ENCODE data around the gene EPHB1. TPM values are rescaled to one million over a fixed set of nuclear protein-coding genes. Genes with fewer than 3 reads are reported as not detected.

Gene EPHB1
- polyA plus RNA-seq, 1 experiment: 0.11 TPM

DNA sequence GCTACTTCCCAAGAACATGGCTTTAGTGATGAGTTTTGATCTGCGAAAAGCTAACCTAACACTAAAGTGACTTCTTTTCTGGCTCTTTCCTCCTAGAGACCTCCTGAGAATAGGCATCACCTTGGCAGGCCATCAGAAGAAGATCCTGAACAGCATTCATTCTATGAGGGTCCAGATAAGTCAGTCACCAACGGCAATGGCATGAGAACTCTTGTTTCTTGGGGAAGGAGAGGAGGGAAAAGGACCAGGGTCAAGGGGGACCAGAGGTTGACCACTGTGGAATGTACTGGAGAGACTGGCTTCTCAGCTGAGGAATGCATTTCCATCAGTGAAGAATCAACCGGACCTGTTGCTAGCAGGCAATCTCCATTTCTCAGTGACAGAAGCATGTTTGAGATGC lies 463.9 kb downstream of the EPHB1 start:
- ChIA-PET POLR2A (no interaction called here), CTCF (no interaction called here)
- no peaks in the 10 kb centered on the region for H3K27me3 ChIP-seq (ENCODE audit: control insufficient read depth, insufficient read depth, low read length)
- H3K4me3 ChIP-seq (ENCODE audit: low read depth, low read length): no peak overlapping the region
- H3K27ac ChIP-seq (ENCODE audit: low read depth, low read length): no peak overlapping the region
- TF ChIP-seq, protein P1, sequence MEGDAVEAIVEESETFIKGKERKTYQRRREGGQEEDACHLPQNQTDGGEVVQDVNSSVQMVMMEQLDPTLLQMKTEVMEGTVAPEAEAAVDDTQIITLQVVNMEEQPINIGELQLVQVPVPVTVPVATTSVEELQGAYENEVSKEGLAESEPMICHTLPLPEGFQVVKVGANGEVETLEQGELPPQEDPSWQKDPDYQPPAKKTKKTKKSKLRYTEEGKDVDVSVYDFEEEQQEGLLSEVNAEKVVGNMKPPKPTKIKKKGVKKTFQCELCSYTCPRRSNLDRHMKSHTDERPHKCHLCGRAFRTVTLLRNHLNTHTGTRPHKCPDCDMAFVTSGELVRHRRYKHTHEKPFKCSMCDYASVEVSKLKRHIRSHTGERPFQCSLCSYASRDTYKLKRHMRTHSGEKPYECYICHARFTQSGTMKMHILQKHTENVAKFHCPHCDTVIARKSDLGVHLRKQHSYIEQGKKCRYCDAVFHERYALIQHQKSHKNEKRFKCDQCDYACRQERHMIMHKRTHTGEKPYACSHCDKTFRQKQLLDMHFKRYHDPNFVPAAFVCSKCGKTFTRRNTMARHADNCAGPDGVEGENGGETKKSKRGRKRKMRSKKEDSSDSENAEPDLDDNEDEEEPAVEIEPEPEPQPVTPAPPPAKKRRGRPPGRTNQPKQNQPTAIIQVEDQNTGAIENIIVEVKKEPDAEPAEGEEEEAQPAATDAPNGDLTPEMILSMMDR (IDR thresholded peaks at IDR 0.05; ENCODE audit: low read depth, low read length): no peak
- no peak for DNase-seq (ENCODE audit: low read depth, low spot score)
- H3K9me3 ChIP-seq (ENCODE audit: control insufficient read depth, insufficient read depth, low read length): no peaks in the 10 kb centered on the region; the same call in 1 of the 2 replicates

DNA sequence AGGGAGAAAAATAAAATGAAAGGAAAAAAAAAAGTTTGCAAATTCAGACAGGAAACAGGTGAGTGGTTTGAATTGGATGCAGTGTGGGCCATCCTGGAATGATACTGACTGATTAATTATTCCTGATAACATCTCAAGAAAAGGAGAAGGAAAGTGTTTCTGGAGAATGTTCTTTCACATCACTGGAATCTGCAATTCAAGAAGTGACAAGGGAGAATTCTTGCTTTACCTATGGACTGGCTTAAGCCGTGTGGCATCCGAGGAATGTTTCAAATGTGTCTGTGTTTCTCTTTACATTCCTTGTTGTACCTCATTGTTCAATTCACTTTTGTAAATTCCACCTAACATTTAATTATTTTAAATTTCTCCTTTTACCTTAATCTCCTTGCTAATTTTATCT lies 465.0 kb downstream of the EPHB1 start:
- no peak for DNase-seq (ENCODE audit: low read depth, low spot score)

DNA sequence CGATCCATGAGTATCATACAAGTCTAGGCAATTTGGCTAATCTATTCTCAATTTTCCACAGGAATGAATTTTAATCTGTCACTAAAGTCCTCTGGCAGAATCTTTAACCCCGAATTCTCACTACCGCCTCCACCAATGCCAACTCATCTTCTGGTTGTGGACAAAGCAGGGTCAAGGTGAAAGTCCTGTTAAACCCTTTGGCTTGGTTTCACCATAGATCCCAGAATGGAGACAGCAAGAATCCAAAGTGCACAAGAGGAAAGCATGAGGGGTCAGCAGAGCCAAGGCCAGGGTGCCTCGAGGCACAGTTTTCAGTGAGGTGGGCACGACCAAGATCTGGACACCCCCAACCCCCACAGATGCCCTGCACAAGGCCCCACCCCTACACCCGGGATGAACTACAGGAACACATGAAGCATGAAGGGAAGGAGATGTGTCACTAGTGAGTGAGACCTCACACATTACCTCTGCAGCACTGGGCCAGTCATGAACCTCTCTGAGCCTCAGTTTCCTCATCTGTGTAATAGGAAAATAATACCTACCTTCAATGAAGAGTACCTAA lies 466.2 kb downstream of the EPHB1 start:
- H3K4me3 ChIP-seq (ENCODE audit: low read depth, low read length): no peak overlapping the region
- no peaks in the 10 kb centered on the region; the same call in 1 of the 2 replicates for H3K9me3 ChIP-seq (ENCODE audit: control insufficient read depth, insufficient read depth, low read length)
- CTCF ChIA-PET: no interaction called here
- TF ChIP-seq, protein P1 (IDR thresholded peaks at IDR 0.05; ENCODE audit: low read depth, low read length): no peak
- H3K27me3 ChIP-seq (ENCODE audit: control insufficient read depth, insufficient read depth, low read length): no peaks in the 10 kb centered on the region
- POLR2A ChIA-PET: no interaction called here
- no peak overlapping the region for H3K27ac ChIP-seq (ENCODE audit: low read depth, low read length)
- no peak for DNase-seq (ENCODE audit: low read depth, low spot score)

More for the DNA sequence above, 465.0 kb downstream of the EPHB1 start:
- H3K4me3 ChIP-seq (ENCODE audit: low read depth, low read length): no peak overlapping the region
- ChIA-PET POLR2A (no interaction called here), CTCF (no interaction called here)
- TF ChIP-seq, protein P1 (IDR thresholded peaks at IDR 0.05; ENCODE audit: low read depth, low read length): no peak
- no peak overlapping the region for H3K27ac ChIP-seq (ENCODE audit: low read depth, low read length)
- no peaks in the 10 kb centered on the region; the same call in 1 of the 2 replicates for H3K9me3 ChIP-seq (ENCODE audit: control insufficient read depth, insufficient read depth, low read length)
- no peaks in the 10 kb centered on the region for H3K27me3 ChIP-seq (ENCODE audit: control insufficient read depth, insufficient read depth, low read length)

DNA sequence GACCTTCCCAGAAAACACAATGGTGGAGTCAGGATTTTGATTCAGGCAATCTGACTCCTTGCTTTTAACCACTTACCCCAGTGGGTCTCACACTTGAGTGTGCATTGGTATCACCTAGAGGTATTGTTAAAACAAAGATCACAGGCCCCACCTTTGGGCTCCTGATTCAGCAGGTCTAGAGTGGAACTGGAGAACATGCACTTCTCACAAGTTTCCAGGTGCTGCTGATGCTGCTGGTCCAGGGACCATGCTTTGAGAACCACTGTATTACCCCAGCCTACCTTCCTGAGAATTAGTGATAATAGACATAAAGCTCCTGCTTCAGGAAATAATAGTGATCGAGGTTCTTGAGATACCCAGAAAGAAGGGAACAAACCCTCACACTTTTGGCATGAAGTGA lies 466.9 kb downstream of the EPHB1 start:
- Histone ChIP-seq H3K9me3 (ENCODE audit: control insufficient read depth, insufficient read depth, low read length) (no peaks in the 10 kb centered on the region; the same call in 1 of the 2 replicates), H3K27ac (ENCODE audit: low read depth, low read length) (no peak overlapping the region), H3K27me3 (ENCODE audit: control insufficient read depth, insufficient read depth, low read length) (no peaks in the 10 kb centered on the region), H3K4me3 (ENCODE audit: low read depth, low read length) (no peak overlapping the region)
- TF ChIP-seq, protein P1 (IDR thresholded peaks at IDR 0.05; ENCODE audit: low read depth, low read length): no peak
- no peak for DNase-seq (ENCODE audit: low read depth, low spot score)
- ChIA-PET CTCF (no interaction called here), POLR2A (no interaction called here)

DNA sequence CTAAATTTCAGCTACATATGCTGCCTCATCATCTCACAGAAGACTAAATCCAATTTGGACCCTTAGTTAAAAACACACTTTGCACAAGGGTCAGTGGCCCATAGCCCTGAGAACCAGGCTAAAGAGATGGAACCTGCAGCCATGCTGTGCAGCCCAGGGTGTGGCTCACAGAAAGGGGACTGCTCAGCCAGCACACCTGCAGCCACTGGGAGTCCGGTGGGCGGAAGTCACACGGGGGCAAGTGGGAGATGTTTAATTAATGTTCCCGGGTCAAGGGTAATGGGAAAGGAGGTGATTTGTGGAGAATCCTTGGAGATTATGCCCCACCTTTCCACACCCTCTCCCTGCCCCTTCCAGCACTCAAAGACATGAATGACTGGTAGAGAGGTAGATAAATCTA lies 467.4 kb downstream of the EPHB1 start:
- POLR2A ChIA-PET: no interaction called here
- Histone ChIP-seq H3K27ac (ENCODE audit: low read depth, low read length) (no peak overlapping the region), H3K27me3 (ENCODE audit: control insufficient read depth, insufficient read depth, low read length) (no peaks in the 10 kb centered on the region), H3K9me3 (ENCODE audit: control insufficient read depth, insufficient read depth, low read length) (no peaks in the 10 kb centered on the region; the same call in 1 of the 2 replicates), H3K4me3 (ENCODE audit: low read depth, low read length) (no peak overlapping the region)
- TF ChIP-seq, protein P1 (IDR thresholded peaks at IDR 0.05; ENCODE audit: low read depth, low read length): no peak
- DNase-seq (ENCODE audit: low read depth, low spot score): no peak
- CTCF ChIA-PET: no interaction called here
